Liver (tissue), 9 donors: ENCODE results near the gene CD79A. TPM values are rescaled to one million over a fixed set of nuclear protein-coding genes. Genes with fewer than 3 reads are reported as not detected.

ENCODE experiments used
- DNase-seq: peaks from one replicate; pipeline ENCODE4 v3.0.0-alpha.2; 2017; ENCODE audit warnings: low spot score
- H3K27ac ChIP-seq, 2 donors: one replicate each; pipeline ENCODE4 v1.7.0; 2013; ENCODE audit warnings: inconsistent platforms in 2 of 2, low read length in 2 of 2, control low read depth in 1 of 2, low read depth in 1 of 2, mild to moderate bottlenecking in 1 of 2
- H3K27me3 ChIP-seq, 4 donors: one replicate each; pipeline versions ENCODE4 v1.6.1 to v1.7.0; 2013; ENCODE audit warnings: low read length in 3 of 4, inconsistent platforms in 1 of 4, mild to moderate bottlenecking in 1 of 4, moderate library complexity in 1 of 4; ENCODE audit not compliant: control insufficient read depth in 4 of 4, insufficient read depth in 4 of 4
- H3K36me3 ChIP-seq, 4 donors: one replicate each; pipeline versions ENCODE4 v1.6.1 to v1.7.0; 2013; ENCODE audit warnings: low read length in 3 of 4, mild to moderate bottlenecking in 3 of 4, low read depth in 1 of 4, moderate library complexity in 1 of 4; ENCODE audit not compliant: control insufficient read depth in 4 of 4, insufficient read depth in 3 of 4
- H3K4me1 ChIP-seq, 4 donors: one replicate each; pipeline versions ENCODE4 v1.6.1 to v1.7.0; 2013; ENCODE audit warnings: low read length in 3 of 4, mild to moderate bottlenecking in 3 of 4, moderate library complexity in 1 of 4; ENCODE audit not compliant: control insufficient read depth in 4 of 4, insufficient read depth in 4 of 4
- H3K4me3 ChIP-seq, 3 donors: one replicate each; pipeline versions ENCODE4 v1.6.1 to v1.7.0; 2013; ENCODE audit warnings: low read length in 3 of 3, control low read depth in 1 of 3, low read depth in 1 of 3, mild to moderate bottlenecking in 1 of 3
- H3K9ac ChIP-seq, 2 donors: one replicate each; pipeline ENCODE4 v1.7.0; 2013; ENCODE audit warnings: low read length in 2 of 2, mild to moderate bottlenecking in 2 of 2, moderate library complexity in 2 of 2, control low read depth in 1 of 2, low read depth in 1 of 2
- H3K9me3 ChIP-seq, 4 donors: one replicate each; pipeline versions ENCODE4 v1.6.1 to v1.7.0; 2013; ENCODE audit warnings: low read length in 3 of 4; ENCODE audit not compliant: control insufficient read depth in 4 of 4
- EGR1 ChIP-seq, 2 donors: IDR thresholded peaks; 2 replicates each; pipeline ENCODE4 v1.6.1; 2016 to 2018; ENCODE audit warnings: antibody characterized with exemption in 2 of 2, low read depth in 2 of 2
- FOXA1 ChIP-seq: IDR thresholded peaks from 2 replicates; pipeline ENCODE4 v1.6.1; 2016; ENCODE audit warnings: antibody characterized with exemption
- FOXA2 ChIP-seq: IDR thresholded peaks from 2 replicates; pipeline ENCODE4 v1.6.1; 2016; ENCODE audit warnings: antibody characterized with exemption
- GABPA ChIP-seq, 2 donors: IDR thresholded peaks in 1 of 2; conservative IDR thresholded peaks in 1 of 2; 2 replicates each; pipeline ENCODE4 v1.6.1; 2016; ENCODE audit warnings: antibody characterized with exemption in 2 of 2, mild to moderate bottlenecking in 1 of 2, moderate library complexity in 1 of 2
- HNF4A ChIP-seq, 2 donors: conservative IDR thresholded peaks; 2 replicates each; pipeline ENCODE4 v1.6.1; 2016; ENCODE audit warnings: antibody characterized with exemption in 2 of 2, mild to moderate bottlenecking in 2 of 2
- HNF4G ChIP-seq: IDR thresholded peaks from 2 replicates; pipeline ENCODE4 v1.6.1; 2016; ENCODE audit warnings: antibody characterized with exemption
- JUND ChIP-seq, 2 donors: IDR thresholded peaks; 2 replicates each; pipeline ENCODE4 v1.6.1; 2016; ENCODE audit warnings: antibody characterized with exemption in 2 of 2
- NR2F2 ChIP-seq: IDR thresholded peaks from 2 replicates; pipeline ENCODE4 v1.6.1; 2016; ENCODE audit warnings: antibody characterized with exemption
- RAD21 ChIP-seq, 2 donors: IDR thresholded peaks; 2 replicates each; pipeline ENCODE4 v1.6.1; 2016; ENCODE audit warnings: antibody characterized with exemption in 2 of 2, mild to moderate bottlenecking in 2 of 2
- RXRA ChIP-seq, 2 donors: IDR thresholded peaks; 2 replicates each; pipeline ENCODE4 v1.6.1; 2017 to 2018; ENCODE audit warnings: antibody characterized with exemption in 2 of 2, mild to moderate bottlenecking in 1 of 2
- YY1 ChIP-seq: IDR thresholded peaks from 2 replicates; pipeline ENCODE4 v1.6.1; 2016; ENCODE audit warnings: antibody characterized with exemption, mild to moderate bottlenecking
- WGBS: extraction: QIAGEN DNeasy Blood & Tissue Kit; methylation state at CpG from one replicate; pipeline ENCODE4 v1.1.7; 2013; 5-methylcytosine and 5-hydroxymethylcytosine counted together
- polyA plus RNA-seq, 2 donors: library from polyadenylated mRNA; stranded (reverse) in 1 of 2; unstranded in 1 of 2; fragments of 200-250 nt in 1 of 2; fragments of >200 nt in 1 of 2; fragmentation: Nextera tagmentation in 1 of 2; extraction: Ambion mirVana in 1 of 2; gene quantifications; one replicate each; pipeline versions ENCODE4 v1.2.1 to v1.2.3, GENCODE V29; 2013 to 2015
- total RNA-seq, 2 donors: library from RNA; depleted of rRNA; stranded (reverse); fragments of >200 nt; gene quantifications; one replicate each; pipeline ENCODE4 v1.2.3, GENCODE V29; 2014
- TF ChIP-seq, protein P1 (sequence below): IDR thresholded peaks from 2 replicates; pipeline ENCODE4 v1.6.1; 2016; ENCODE audit warnings: antibody characterized with exemption
- TF ChIP-seq, protein P2 (sequence below): IDR thresholded peaks from 2 replicates; pipeline ENCODE4 v1.6.1; 2016; ENCODE audit warnings: antibody characterized with exemption
- TF ChIP-seq, protein P3 (sequence below): IDR thresholded peaks from 2 replicates; pipeline ENCODE4 v1.6.1; 2016; ENCODE audit warnings: antibody characterized with exemption
- TF ChIP-seq, protein P4 (sequence below): fragments of 150-350 bp; IDR thresholded peaks from 2 replicates; pipeline ENCODE4 v1.5.1; 2017; ENCODE audit warnings: improper control_type of control experiment, low read depth, low read length; ENCODE audit not compliant: missing input control
- donor health status: healthy.
- donor health status: healthy.
- donor health status: healthy.
- donor health status: healthy.
- donor health status: healthy.

CD79A gene
- total RNA-seq (1 to 10 TPM in 1 of 2 donors, under 1 TPM in 1; 0.59 to 3.4 TPM), polyA plus RNA-seq (1 to 10 TPM in 1 of 2 donors, under 1 TPM in 1; 0.43 to 5.0 TPM)

DNA sequence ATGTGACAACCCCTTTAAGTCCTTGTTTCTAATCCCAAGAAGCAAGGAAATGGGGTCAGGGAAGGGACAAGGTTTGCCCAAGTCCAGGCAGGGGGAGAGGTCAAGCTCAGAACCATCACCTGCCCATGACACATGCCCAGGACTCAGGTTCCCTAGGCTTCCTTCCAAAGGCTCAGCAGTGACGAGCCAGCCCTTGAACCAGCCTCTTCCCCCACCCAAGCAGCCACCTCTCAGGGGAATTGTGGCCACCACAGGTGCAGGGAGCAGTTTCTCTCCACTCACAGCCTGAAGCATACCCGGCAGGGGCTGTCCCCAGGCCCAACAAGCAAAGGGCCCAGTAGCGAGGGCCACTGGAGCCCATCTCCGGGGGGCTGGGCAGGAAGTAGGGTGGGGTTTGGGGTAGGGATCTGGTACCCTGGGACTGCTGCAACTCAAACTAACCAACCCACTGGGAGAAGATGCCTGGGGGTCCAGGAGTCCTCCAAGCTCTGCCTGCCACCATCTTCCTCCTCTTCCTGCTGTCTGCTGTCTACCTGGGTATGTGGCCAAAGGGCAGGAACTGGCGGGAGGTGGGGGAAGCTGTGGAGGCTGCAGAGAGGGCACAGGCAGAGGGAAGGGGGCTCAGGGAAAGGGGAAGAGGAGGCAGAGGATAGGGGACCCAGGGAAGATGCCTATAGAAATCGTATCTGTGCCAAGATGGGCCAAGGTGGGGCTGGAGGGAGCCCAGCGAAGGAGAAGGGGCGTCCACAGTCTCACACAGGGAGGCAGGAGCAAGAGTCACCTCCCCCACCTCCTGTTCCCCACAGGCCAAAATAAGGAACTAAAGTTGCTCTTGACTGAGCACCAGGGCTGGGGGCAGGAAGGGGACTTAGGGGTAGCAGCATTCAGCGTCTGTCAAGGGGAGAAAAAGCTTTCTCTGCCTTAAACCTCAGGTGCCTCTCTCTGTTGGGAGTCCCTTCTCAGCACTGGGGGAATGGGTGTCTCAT lies at the start of gene CD79A:
Gene CD79A, plus strand, starts transcription at position 433 of the 986 bp plus-strand sequence. Its CDS starts 26 bp downstream, at position 459.
- no peaks in the 10 kb centered on the region for H3K9me3 ChIP-seq
- H3K4me1 ChIP-seq: peaks cover 0 to 10% (median 3%) of the 10 kb centered on the region in 4 donors
- no peaks in the 10 kb centered on the region for H3K27me3 ChIP-seq
- 80% methylated on average over 9 of the region's 9 CpGs for WGBS
- H3K9ac ChIP-seq: peak within 1 kb of the TSS in 1 of 2 donors; percentile 27
- TF ChIP-seq RAD21 (IDR thresholded peaks at IDR 0.05) (no peak), NR2F2 (no peak), YY1 (no peak), EGR1 (IDR thresholded peaks at IDR 0.05; ENCODE audit: low read depth in 2 of 2) (no peak), FOXA2 (no peak), RXRA (IDR thresholded peaks at IDR 0.05) (no peak), HNF4A (conservative IDR thresholded peaks at IDR 0.05) (no peak), HNF4G (no peak), JUND (IDR thresholded peaks at IDR 0.05) (no peak), GABPA (IDR thresholded peaks at IDR 0.05 in 1 of 2, conservative IDR thresholded peaks at IDR 0.05 in 1 of 2) (no peak)
- TF ChIP-seq, protein P1, sequence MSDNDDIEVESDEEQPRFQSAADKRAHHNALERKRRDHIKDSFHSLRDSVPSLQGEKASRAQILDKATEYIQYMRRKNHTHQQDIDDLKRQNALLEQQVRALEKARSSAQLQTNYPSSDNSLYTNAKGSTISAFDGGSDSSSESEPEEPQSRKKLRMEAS: no peak
- TF ChIP-seq, protein P2, sequence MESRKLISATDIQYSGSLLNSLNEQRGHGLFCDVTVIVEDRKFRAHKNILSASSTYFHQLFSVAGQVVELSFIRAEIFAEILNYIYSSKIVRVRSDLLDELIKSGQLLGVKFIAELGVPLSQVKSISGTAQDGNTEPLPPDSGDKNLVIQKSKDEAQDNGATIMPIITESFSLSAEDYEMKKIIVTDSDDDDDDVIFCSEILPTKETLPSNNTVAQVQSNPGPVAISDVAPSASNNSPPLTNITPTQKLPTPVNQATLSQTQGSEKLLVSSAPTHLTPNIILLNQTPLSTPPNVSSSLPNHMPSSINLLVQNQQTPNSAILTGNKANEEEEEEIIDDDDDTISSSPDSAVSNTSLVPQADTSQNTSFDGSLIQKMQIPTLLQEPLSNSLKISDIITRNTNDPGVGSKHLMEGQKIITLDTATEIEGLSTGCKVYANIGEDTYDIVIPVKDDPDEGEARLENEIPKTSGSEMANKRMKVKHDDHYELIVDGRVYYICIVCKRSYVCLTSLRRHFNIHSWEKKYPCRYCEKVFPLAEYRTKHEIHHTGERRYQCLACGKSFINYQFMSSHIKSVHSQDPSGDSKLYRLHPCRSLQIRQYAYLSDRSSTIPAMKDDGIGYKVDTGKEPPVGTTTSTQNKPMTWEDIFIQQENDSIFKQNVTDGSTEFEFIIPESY: no peak
- TF ChIP-seq, protein P3, sequence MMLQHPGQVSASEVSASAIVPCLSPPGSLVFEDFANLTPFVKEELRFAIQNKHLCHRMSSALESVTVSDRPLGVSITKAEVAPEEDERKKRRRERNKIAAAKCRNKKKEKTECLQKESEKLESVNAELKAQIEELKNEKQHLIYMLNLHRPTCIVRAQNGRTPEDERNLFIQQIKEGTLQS: no peak
- no peak for DNase-seq
- H3K27ac ChIP-seq: peak within 1 kb of the TSS in 1 of 2 donors; percentile 50
- no peak within 1 kb of the TSS for H3K4me3 ChIP-seq
- H3K36me3 ChIP-seq: peaks cover 0 to 4% (median under 1%) of the 10 kb centered on the region in 4 donors

DNA sequence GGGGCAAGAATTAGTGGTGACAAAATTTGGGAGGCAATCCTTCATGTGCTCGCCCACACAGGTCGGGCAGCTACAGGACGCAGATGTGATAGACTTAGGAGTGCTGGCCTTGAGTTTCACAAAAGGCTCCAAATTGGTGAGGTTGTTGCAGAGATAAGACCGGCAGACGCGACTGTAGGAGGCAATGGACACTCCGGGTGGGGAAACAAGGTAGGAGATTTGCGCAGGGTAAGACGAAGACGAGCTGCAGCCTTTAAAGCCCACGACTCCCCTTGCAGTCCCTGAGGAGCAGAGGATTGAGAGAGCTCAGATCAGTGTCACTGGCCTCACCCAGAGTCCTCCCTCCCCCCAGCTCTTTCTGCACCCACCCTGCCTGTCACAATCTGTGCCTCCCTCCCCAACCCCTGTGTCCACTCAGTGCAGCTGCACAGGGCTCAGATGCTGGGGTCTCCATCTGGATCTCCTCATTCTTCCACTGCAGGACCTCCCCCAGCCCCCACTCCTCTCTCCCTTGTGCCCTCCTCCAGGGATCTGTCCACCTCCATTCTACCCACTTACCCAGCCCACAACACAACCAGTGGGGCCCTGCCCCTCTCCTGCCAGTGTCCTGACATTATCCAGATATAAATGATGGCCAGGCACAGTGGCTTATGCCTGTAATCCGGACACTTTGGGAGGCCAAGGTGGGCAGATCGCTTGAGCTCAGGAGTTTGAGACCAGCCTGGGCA lies 38.9 kb upstream of the CD79A start:
- Histone ChIP-seq H3K9ac (no peak overlapping the region), H3K9me3 (no peaks in the 10 kb centered on the region), H3K36me3 (no peaks in the 10 kb centered on the region), H3K4me1 (no peaks in the 10 kb centered on the region), H3K4me3 (no peak overlapping the region), H3K27ac (no peak overlapping the region), H3K27me3 (peaks cover 0 to 13% (median 0%) of the 10 kb centered on the region in 4 donors)
- 46% methylated on average over 13 of the region's 13 CpGs for WGBS
- DNase-seq: no peak
- TF ChIP-seq, protein P4, sequence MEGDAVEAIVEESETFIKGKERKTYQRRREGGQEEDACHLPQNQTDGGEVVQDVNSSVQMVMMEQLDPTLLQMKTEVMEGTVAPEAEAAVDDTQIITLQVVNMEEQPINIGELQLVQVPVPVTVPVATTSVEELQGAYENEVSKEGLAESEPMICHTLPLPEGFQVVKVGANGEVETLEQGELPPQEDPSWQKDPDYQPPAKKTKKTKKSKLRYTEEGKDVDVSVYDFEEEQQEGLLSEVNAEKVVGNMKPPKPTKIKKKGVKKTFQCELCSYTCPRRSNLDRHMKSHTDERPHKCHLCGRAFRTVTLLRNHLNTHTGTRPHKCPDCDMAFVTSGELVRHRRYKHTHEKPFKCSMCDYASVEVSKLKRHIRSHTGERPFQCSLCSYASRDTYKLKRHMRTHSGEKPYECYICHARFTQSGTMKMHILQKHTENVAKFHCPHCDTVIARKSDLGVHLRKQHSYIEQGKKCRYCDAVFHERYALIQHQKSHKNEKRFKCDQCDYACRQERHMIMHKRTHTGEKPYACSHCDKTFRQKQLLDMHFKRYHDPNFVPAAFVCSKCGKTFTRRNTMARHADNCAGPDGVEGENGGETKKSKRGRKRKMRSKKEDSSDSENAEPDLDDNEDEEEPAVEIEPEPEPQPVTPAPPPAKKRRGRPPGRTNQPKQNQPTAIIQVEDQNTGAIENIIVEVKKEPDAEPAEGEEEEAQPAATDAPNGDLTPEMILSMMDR: no peak
- no peak for TF ChIP-seq FOXA1
